Natural killer cell treated with Interleukin-12 subunit alpha and Interleukin-12 subunit beta and Interleukin-15 and Interleukin-18, amount 100 ng/mL, for 72 hours (primary cell): ENCODE data around the gene PZP. TPM values are rescaled to one million over a fixed set of nuclear protein-coding genes. Genes with fewer than 3 reads are reported as not detected.
"Not testable (repeated sequence)": the region's sequence is repeated elsewhere in the genome, so short reads cannot be mapped to it uniquely, and the experiment has no call there.

Experiments used
- ATAC-seq, 2 donors: fragments of 150-1000 bp; cut with Tn5 transposase in 1 of 2; sonication (Bioruptor Pico), chemical (Tn5 transposase) in 1 of 2; 2 replicates each; pipeline ENCODE4 v1.10.0; 2021
- DNase-seq: peaks from one replicate; pipeline ENCODE4 v3.0.0; 2022; ENCODE audit warnings: low spot score
- H3K27ac Mint-ChIP-seq, 2 donors: 1 replicate in 1 of 2; 2 replicates in 1 of 2; pipeline ENCODE4 v1.8.0; 2022; ENCODE audit warnings: mixed read lengths in 2 of 2, mild to moderate bottlenecking in 1 of 2, moderate library complexity in 1 of 2
- H3K27me3 Mint-ChIP-seq, 2 donors: 1 replicate in 1 of 2; 2 replicates in 1 of 2; pipeline ENCODE4 v1.8.0; 2022; ENCODE audit warnings: mixed read lengths in 2 of 2
- H3K36me3 Mint-ChIP-seq: one replicate; pipeline ENCODE4 v1.8.0; 2022; ENCODE audit warnings: mixed read lengths
- H3K4me1 Mint-ChIP-seq, 2 donors: 1 replicate in 1 of 2; 2 replicates in 1 of 2; pipeline ENCODE4 v1.8.0; 2022; ENCODE audit warnings: low read depth in 2 of 2, mixed read lengths in 2 of 2, mild to moderate bottlenecking in 1 of 2
- H3K4me3 Mint-ChIP-seq: one replicate; pipeline ENCODE4 v1.8.0; 2022; ENCODE audit warnings: mixed read lengths
- H3K9me3 Mint-ChIP-seq: 2 replicates; pipeline ENCODE4 v1.8.0; 2022; ENCODE audit warnings: mixed read lengths
- total RNA-seq, 2 donors: library from RNA; stranded (reverse); gene quantifications; one replicate each; pipeline ENCODE4 v1.2.3, GENCODE V29; 2022

PZP gene
- not detected for total RNA-seq

- Mint-ChIP-seq H3K4me3 (no peak within 1 kb of the TSS), H3K27ac (no peak within 1 kb of the TSS), H3K4me1 (no peaks in the 10 kb centered on the region), H3K36me3 (no peaks in the 10 kb centered on the region), H3K9me3 (no peaks in the 10 kb centered on the region), H3K27me3 (no peaks in the 10 kb centered on the region)
- ATAC-seq (no peak), DNase-seq (no peak)
Measured at GRCh38 chr12:9208229-9208628, at the start of gene PZP. TSS of gene PZP (minus strand) at chr12:9208395. CDS start at chr12:9208341, 54 bp downstream.

- Mint-ChIP-seq H3K27ac (no peak overlapping the region), H3K4me1 (peaks cover 0 to 4% of the 10 kb centered on the region in 2 donors), H3K9me3 (peaks cover 3% of the 10 kb centered on the region), H3K27me3 (peaks cover 0 to 2% of the 10 kb centered on the region in 2 donors), H3K4me3 (no peak overlapping the region), H3K36me3 (peaks cover 5% of the 10 kb centered on the region)
- DNase-seq: no peak
- ATAC-seq: no peak
Measured at GRCh38 chr12:9256758-9257405, 48.7 kb upstream of the PZP start.

- Mint-ChIP-seq H3K9me3 (peaks cover 4% of the 10 kb centered on the region), H3K4me1 (peaks cover 0 to 4% of the 10 kb centered on the region in 2 donors), H3K4me3 (no peak overlapping the region), H3K27me3 (peaks cover 0 to 4% of the 10 kb centered on the region in 2 donors), H3K36me3 (peaks cover 5% of the 10 kb centered on the region), H3K27ac (no peak overlapping the region)
- ATAC-seq: no peak
- DNase-seq: no peak
Measured at GRCh38 chr12:9256341-9256740, 48.1 kb upstream of the PZP start.

GRCh38 chr12:9255837-9256236, 47.6 kb upstream of the PZP start:
- H3K27me3 Mint-ChIP-seq: peaks cover 0 to 7% of the 10 kb centered on the region in 2 donors
- peaks cover 0 to 4% of the 10 kb centered on the region in 2 donors for H3K4me1 Mint-ChIP-seq
- no peak overlapping the region for H3K27ac Mint-ChIP-seq
- peaks cover 5% of the 10 kb centered on the region for H3K36me3 Mint-ChIP-seq
- no peak overlapping the region for H3K4me3 Mint-ChIP-seq
- peaks cover 7% of the 10 kb centered on the region for H3K9me3 Mint-ChIP-seq
- no peak for ATAC-seq
- DNase-seq: no peak

- DNase-seq (no peak), ATAC-seq (no peak)
- peaks cover 15% of the 10 kb centered on the region for H3K9me3 Mint-ChIP-seq
- H3K36me3 Mint-ChIP-seq: peaks cover 17% of the 10 kb centered on the region
- peaks cover 11 to 15% of the 10 kb centered on the region in 2 donors for H3K27me3 Mint-ChIP-seq
- H3K4me1 Mint-ChIP-seq: no peaks in the 10 kb centered on the region
- no peak overlapping the region for H3K27ac Mint-ChIP-seq
- H3K4me3 Mint-ChIP-seq: no peak overlapping the region
Measured at GRCh38 chr12:9253464-9253863, 45.3 kb upstream of the PZP start.

GRCh38 chr12:9252791-9253190, 44.6 kb upstream of the PZP start:
- not testable (repeated sequence) for H3K4me1 Mint-ChIP-seq, DNase-seq, H3K4me3 Mint-ChIP-seq, H3K27ac Mint-ChIP-seq, ATAC-seq
- peaks cover 11 to 15% of the 10 kb centered on the region in 2 donors for H3K27me3 Mint-ChIP-seq
- peaks cover 17% of the 10 kb centered on the region for H3K36me3 Mint-ChIP-seq
- peaks cover 15% of the 10 kb centered on the region for H3K9me3 Mint-ChIP-seq

- H3K9me3 Mint-ChIP-seq: peaks cover 15% of the 10 kb centered on the region
- ATAC-seq (no peak), DNase-seq (no peak)
- H3K36me3 Mint-ChIP-seq: peaks cover 17% of the 10 kb centered on the region
- no peak overlapping the region for H3K27ac Mint-ChIP-seq
- peaks cover 11 to 15% of the 10 kb centered on the region in 2 donors for H3K27me3 Mint-ChIP-seq
- H3K4me3 Mint-ChIP-seq: no peak overlapping the region
- H3K4me1 Mint-ChIP-seq: no peaks in the 10 kb centered on the region
Measured at GRCh38 chr12:9252256-9252655, 44.1 kb upstream of the PZP start.

- DNase-seq: no peak
- H3K36me3 Mint-ChIP-seq: peaks cover 17% of the 10 kb centered on the region
- peaks cover 11 to 14% of the 10 kb centered on the region in 2 donors for H3K27me3 Mint-ChIP-seq
- H3K9me3 Mint-ChIP-seq: peaks cover 15% of the 10 kb centered on the region
- no peak overlapping the region for H3K4me3 Mint-ChIP-seq
- no peak overlapping the region for H3K27ac Mint-ChIP-seq
- no peak for ATAC-seq
- peaks cover 0 to 11% of the 10 kb centered on the region in 2 donors for H3K4me1 Mint-ChIP-seq
Measured at GRCh38 chr12:9248435-9248834, 40.2 kb upstream of the PZP start.

GRCh38 chr12:9244894-9245293, 36.7 kb upstream of the PZP start:
- ATAC-seq: peak in 1 of 2 donors; percentile 93
- peaks cover 5% of the 10 kb centered on the region for H3K36me3 Mint-ChIP-seq

GRCh38 chr12:9243999-9244649, 35.9 kb upstream of the PZP start:
- Mint-ChIP-seq H3K27ac (peak overlapping the region in 1 of 2 donors; percentile 66), H3K9me3 (no peaks in the 10 kb centered on the region), H3K36me3 (no peaks in the 10 kb centered on the region), H3K27me3 (peaks cover 0 to 3% of the 10 kb centered on the region in 2 donors), H3K4me3 (no peak overlapping the region), H3K4me1 (peaks cover 5 to 18% of the 10 kb centered on the region in 2 donors)
- DNase-seq (no peak), ATAC-seq (no peak)

More at GRCh38 chr12:9244894-9245293, 36.7 kb upstream of the PZP start:
- peak overlapping the region; percentile 53 for H3K4me3 Mint-ChIP-seq
- peaks cover 3% of the 10 kb centered on the region for H3K9me3 Mint-ChIP-seq
- DNase-seq: no peak
- peaks cover 3 to 4% of the 10 kb centered on the region in 2 donors for H3K27me3 Mint-ChIP-seq
- peak overlapping the region in 1 of 2 donors; percentile 66 for H3K27ac Mint-ChIP-seq
- H3K4me1 Mint-ChIP-seq: peaks cover 4 to 16% of the 10 kb centered on the region in 2 donors

GRCh38 chr12:9241301-9241700, 33.1 kb upstream of the PZP start:
- Mint-ChIP-seq H3K36me3 (no peaks in the 10 kb centered on the region), H3K4me3 (peak overlapping the region; percentile 97), H3K27me3 (peaks cover 0 to 3% of the 10 kb centered on the region in 2 donors), H3K4me1 (peaks cover 8 to 28% of the 10 kb centered on the region in 2 donors), H3K9me3 (no peaks in the 10 kb centered on the region), H3K27ac (no peak overlapping the region)
- no peak for DNase-seq
- no peak for ATAC-seq

- peaks cover 0 to 3% of the 10 kb centered on the region in 2 donors for H3K27me3 Mint-ChIP-seq
- no peaks in the 10 kb centered on the region for H3K9me3 Mint-ChIP-seq
- ATAC-seq (no peak), DNase-seq (no peak)
- peak overlapping the region in 1 of 2 donors; percentile 89 for H3K27ac Mint-ChIP-seq
- H3K4me1 Mint-ChIP-seq: peaks cover 8 to 28% of the 10 kb centered on the region in 2 donors
- no peaks in the 10 kb centered on the region for H3K36me3 Mint-ChIP-seq
- H3K4me3 Mint-ChIP-seq: peak overlapping the region; percentile 97
Measured at GRCh38 chr12:9240776-9241175, 32.6 kb upstream of the PZP start.

- peak overlapping the region; percentile 89 to 91 for H3K27ac Mint-ChIP-seq
- H3K27me3 Mint-ChIP-seq, DNase-seq, H3K9me3 Mint-ChIP-seq, H3K36me3 Mint-ChIP-seq: not testable (repeated sequence)
- H3K4me3 Mint-ChIP-seq: peak overlapping the region; percentile 97
- H3K4me1 Mint-ChIP-seq: peaks cover 8 to 28% of the 10 kb centered on the region in 2 donors
- peak; percentile 65 to 75 for ATAC-seq
Measured at GRCh38 chr12:9240004-9240635, 31.9 kb upstream of the PZP start.

- Mint-ChIP-seq H3K4me1 (peaks cover 8 to 17% of the 10 kb centered on the region in 2 donors), H3K27ac (peak overlapping the region in 1 of 2 donors; percentile 14), H3K27me3 (peaks cover 0 to 3% of the 10 kb centered on the region in 2 donors), H3K9me3 (no peaks in the 10 kb centered on the region), H3K4me3 (peak overlapping the region; percentile 8), H3K36me3 (no peaks in the 10 kb centered on the region)
- DNase-seq (no peak), ATAC-seq (no peak)
Measured at GRCh38 chr12:9237286-9237685, 29.1 kb upstream of the PZP start.
